Esophagus muscularis mucosa (tissue), 4 donors: ENCODE data around the gene CPLX1. TPM values are rescaled to one million over a fixed set of nuclear protein-coding genes. Genes with fewer than 3 reads are reported as not detected.

Experiments used
- DNase-seq: peaks from one replicate; pipeline ENCODE4 v3.0.0-alpha.2; 2017; ENCODE audit errors: extremely low spot score
- H3K27ac ChIP-seq, 4 donors: fragments of 200-600 bp; sonication (generic); replicated peaks in 1 of 4; 1 replicate in 3 of 4; 2 replicates in 1 of 4; pipeline ENCODE4 v1.5.1; 2016 to 2019; ENCODE audit warnings: mild to moderate bottlenecking in 1 of 4
- H3K27me3 ChIP-seq, 4 donors: fragments of 200-600 bp; sonication (generic); one replicate each; pipeline versions ENCODE4 v1.5.1 to v1.6.0; 2016 to 2019
- H3K36me3 ChIP-seq, 4 donors: fragments of 200-600 bp; sonication (generic); one replicate each; pipeline ENCODE4 v1.5.1; 2016 to 2019
- H3K4me1 ChIP-seq, 4 donors: fragments of 200-600 bp; sonication (generic); one replicate each; pipeline ENCODE4 v1.5.1; 2016 to 2019
- H3K4me3 ChIP-seq, 4 donors: fragments of 200-600 bp; sonication (generic); 1 replicate in 2 of 4; 2 replicates in 2 of 4; pipeline ENCODE4 v1.5.1; 2016 to 2019; ENCODE audit warnings: mild to moderate bottlenecking in 4 of 4, moderate library complexity in 1 of 4
- H3K9me3 ChIP-seq, 4 donors: fragments of 200-600 bp; sonication (generic); 1 replicate in 3 of 4; 2 replicates in 1 of 4; pipeline ENCODE4 v1.5.1; 2016 to 2019
- CTCF ChIP-seq, 3 experiments: fragments of 200-600 bp in 2 of 3; fragments of 450-650 bp in 1 of 3; sonication (generic) in 2 of 3; IDR thresholded peaks; one replicate each; pipeline ENCODE4 v1.5.1; 2017 to 2019; ENCODE audit warnings: antibody characterized with exemption in 3 of 3, mild to moderate bottlenecking in 2 of 3, moderate library complexity in 1 of 3
- EP300 ChIP-seq: sonication (generic); formaldehyde crosslinking; IDR thresholded peaks from one replicate; pipeline ENCODE4 v1.6.1; 2017; ENCODE audit warnings: antibody characterized with exemption
- POLR2A ChIP-seq: fragments of 450-650 bp; IDR thresholded peaks from one replicate; pipeline ENCODE4 v1.6.1; 2017; ENCODE audit warnings: antibody characterized with exemption, moderate library complexity, mild to moderate bottlenecking, low read depth
- POLR2AphosphoS5 ChIP-seq, 2 donors: sonication (generic); formaldehyde crosslinking; IDR thresholded peaks; one replicate each; pipeline ENCODE4 v1.6.1; 2017; ENCODE audit warnings: antibody characterized with exemption in 2 of 2
- WGBS: methylation state at CpG from one replicate; pipeline ENCODE4 v1.1.5; 2018; 5-methylcytosine and 5-hydroxymethylcytosine counted together
- intact Hi-C: fragments of 100-400 bp; cut with DNase I; formaldehyde crosslinking; loops from one replicate; pipeline ENCODE4 v1.15.1; 2023
- total RNA-seq, 4 donors: library from RNA; depleted of rRNA; stranded (reverse); fragments of >200 nt; gene quantifications; one replicate each; pipeline versions ENCODE4 v1.1.0 to v1.2.1, GENCODE V29; 2016

The CPLX1 gene
- total RNA-seq, 4 donors from 2014 or later, result 1.1 to 1.6 (median 1.3) TPM

- Histone ChIP-seq H3K9me3 (no peaks in the 10 kb centered on the region), H3K27me3 (peaks cover 8 to 76% (median 34%) of the 10 kb centered on the region in 4 donors), H3K27ac (no peak overlapping the region), H3K4me3 (peak overlapping the region; percentile 37 to 54 (median 40)), H3K36me3 (no peaks in the 10 kb centered on the region), H3K4me1 (peaks cover 18 to 40% (median 29%) of the 10 kb centered on the region in 4 donors)
- 1% methylated on average over 28 of the region's 71 CpGs for WGBS
- intact Hi-C loops, result no loop called here
- no peak for TF ChIP-seq POLR2A
- no peak for TF ChIP-seq POLR2AphosphoS5 (IDR thresholded peaks at IDR 0.05)
- TF ChIP-seq CTCF (IDR thresholded peaks at IDR 0.05), result no peak
- TF ChIP-seq EP300, result no peak
- DNase-seq, result no peak
Observed at GRCh38 chr4:794900-795725, 30.8 kb downstream of the CPLX1 start.

DNA sequence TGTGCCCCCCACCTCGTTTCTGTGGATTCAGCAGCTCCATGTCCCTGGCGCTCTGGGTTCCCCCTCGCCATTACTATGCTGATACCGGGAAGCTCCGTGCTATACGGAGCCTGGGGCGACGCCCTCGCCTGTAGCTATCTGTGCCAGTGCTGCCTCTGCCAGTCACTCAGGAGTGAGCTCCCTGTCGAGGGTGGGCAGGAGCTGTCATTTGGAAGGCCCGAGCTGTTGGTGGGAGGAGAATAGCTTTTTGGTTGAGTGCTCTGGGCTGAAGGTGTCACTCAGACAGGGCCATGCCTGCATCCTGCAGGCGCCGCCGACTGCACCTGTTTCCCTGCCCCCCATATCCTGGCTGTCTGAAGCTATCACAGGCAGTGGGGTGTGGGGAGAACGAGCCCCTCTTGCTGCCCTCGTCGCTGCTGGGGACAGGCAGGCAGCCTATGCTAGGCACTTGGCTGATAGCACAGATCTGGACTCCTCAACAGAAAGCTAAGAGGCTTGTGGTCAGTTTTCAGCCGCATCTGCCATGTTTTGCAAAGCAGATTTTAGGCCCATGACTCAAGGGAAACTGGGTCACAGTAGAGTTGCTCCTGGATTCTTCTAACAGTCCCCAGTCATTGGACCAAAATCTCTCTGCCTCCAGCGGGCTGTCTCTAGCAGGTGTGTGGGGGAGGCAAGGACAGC is 31.8 kb downstream of the CPLX1 start:
- Histone ChIP-seq H3K36me3 (no peaks in the 10 kb centered on the region), H3K9me3 (no peaks in the 10 kb centered on the region), H3K4me1 (peaks cover 18 to 40% (median 32%) of the 10 kb centered on the region in 4 donors), H3K4me3 (no peak overlapping the region), H3K27me3 (peaks cover 8 to 86% (median 34%) of the 10 kb centered on the region in 4 donors), H3K27ac (no peak overlapping the region)
- WGBS, result 52% methylated on average over 19 of the region's 19 CpGs
- intact Hi-C loops, result no loop called here
- no peak for TF ChIP-seq CTCF (IDR thresholded peaks at IDR 0.05)
- DNase-seq, result no peak

GRCh38 chr4:793093-793861 is 32.7 kb downstream of the CPLX1 start:
- WGBS, result 63% methylated on average over 16 of the region's 19 CpGs
- Histone ChIP-seq H3K9me3 (no peaks in the 10 kb centered on the region), H3K4me1 (peaks cover 18 to 42% (median 39%) of the 10 kb centered on the region in 4 donors), H3K27ac (no peak overlapping the region), H3K27me3 (peaks cover 8 to 92% (median 34%) of the 10 kb centered on the region in 4 donors), H3K36me3 (no peaks in the 10 kb centered on the region), H3K4me3 (no peak overlapping the region)
- intact Hi-C loops, result no loop called here
- no peak for TF ChIP-seq POLR2A
- no peak for TF ChIP-seq CTCF (IDR thresholded peaks at IDR 0.05)
- TF ChIP-seq POLR2AphosphoS5 (IDR thresholded peaks at IDR 0.05), result no peak
- no peak for TF ChIP-seq EP300
- DNase-seq, result no peak

DNA sequence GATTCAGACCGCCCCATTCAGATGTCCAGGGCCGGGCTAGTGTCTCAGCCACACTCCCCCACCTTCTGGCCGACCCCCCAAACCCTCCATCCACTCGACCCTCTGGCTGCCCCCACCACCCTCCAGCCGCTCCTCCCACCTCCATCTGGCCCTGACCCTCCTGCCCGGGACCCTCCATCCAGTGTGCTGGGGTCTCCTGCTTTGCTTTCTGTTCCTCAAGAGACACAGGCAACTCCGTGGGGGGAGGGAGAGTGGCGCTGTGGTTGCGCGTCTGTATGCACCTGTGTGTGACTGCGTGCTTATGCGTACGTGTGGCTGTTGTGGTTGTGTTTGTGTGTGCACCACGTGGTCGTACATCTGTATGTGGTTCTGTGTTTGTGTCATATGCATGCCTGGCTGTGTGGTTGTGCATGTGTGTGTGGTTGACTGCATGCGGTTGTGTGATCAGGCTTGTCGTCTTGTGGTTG is 33.3 kb downstream of the CPLX1 start:
- H3K27me3 ChIP-seq, result peaks cover 8 to 96% (median 34%) of the 10 kb centered on the region in 4 donors

More for the DNA sequence above, 33.3 kb downstream of the CPLX1 start:
- Histone ChIP-seq H3K4me3 (peak overlapping the region; percentile 38 to 55 (median 42)), H3K4me1 (peaks cover 18 to 46% (median 39%) of the 10 kb centered on the region in 4 donors), H3K36me3 (no peaks in the 10 kb centered on the region), H3K27ac (no peak overlapping the region), H3K9me3 (no peaks in the 10 kb centered on the region)
- DNase-seq, result no peak
- no peak for TF ChIP-seq POLR2AphosphoS5 (IDR thresholded peaks at IDR 0.05)
- no peak for TF ChIP-seq EP300
- TF ChIP-seq POLR2A, result no peak
- no peak for TF ChIP-seq CTCF (IDR thresholded peaks at IDR 0.05)
- intact Hi-C loops, result no loop called here
- 50% methylated on average over 12 of the region's 17 CpGs for WGBS
